ENCODE data around the gene EXOSC7.

The EXOSC7 gene

DNA sequence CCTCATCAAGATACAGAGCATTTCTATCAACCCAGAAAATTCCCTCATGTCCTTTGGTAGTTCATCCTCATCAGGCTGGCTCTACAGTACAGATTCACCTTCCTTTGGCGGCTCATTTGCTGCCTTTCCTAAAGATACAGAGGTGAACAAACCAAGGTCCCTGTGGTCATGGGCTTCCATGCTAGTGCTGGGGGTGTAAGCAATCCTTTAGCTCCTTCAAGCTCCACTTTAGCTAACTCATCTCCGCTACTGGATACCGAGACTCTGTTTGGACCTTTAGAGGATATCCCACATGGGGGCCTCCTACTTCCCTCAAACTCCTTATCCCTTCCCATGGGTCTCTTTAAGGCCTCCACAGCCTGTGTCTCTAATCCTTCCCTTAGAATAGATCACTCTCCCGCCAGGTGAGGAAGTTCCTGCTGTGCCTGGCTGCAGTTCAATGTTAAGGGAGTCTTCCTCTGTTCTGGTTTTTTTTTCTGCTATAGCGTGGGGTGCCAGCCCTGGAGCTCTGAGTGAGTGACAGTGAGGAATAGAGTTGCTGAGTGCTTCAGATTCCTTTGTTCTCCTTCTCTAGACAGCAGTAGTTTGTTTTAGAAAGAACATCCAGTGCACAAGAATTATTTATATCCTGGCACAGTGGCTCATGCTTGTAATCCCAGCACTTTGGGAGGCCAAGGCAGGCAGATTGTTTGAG, 80.7 kb downstream of the EXOSC7 start:
- DNase-seq: no peak

DNA sequence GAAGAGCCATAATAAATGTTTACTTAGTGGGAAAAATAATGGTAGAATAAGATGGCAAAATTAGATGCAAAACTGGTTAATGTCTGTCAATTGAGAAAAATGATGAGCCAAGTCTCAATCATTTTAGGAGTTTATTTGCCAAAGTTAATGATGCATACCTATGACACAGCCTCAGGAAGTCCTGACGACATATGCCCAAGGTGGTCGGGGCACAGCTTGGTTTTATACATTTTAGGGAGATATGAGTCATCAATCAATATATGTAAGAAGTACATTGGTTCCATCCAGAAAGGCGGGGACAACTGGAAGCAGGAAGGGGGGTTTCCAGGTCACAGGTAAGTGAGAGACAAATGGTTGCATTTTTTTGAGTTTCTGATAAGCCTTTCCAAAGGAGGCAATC, 81.5 kb downstream of the EXOSC7 start:
- DNase-seq: no peak

DNA sequence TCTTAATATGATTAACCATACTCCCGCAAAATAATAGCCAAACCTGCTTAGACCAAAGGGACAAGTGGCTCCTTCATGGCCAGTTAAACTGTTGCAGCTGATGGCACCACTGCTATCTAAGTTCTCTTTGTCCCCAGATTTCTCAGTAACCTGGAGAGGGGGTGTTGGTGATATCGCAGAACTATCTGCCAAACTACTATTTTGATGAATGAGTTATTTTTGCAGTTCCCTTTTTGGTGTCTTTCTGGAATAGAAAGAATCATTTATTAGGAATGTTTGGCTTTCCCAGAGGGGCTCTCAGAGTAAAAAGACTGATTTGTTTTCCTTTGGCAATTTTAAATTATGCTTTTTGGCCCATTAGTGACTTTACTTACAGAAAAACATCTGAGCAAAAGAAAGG, 83.1 kb downstream of the EXOSC7 start:
- DNase-seq: no peak

DNA sequence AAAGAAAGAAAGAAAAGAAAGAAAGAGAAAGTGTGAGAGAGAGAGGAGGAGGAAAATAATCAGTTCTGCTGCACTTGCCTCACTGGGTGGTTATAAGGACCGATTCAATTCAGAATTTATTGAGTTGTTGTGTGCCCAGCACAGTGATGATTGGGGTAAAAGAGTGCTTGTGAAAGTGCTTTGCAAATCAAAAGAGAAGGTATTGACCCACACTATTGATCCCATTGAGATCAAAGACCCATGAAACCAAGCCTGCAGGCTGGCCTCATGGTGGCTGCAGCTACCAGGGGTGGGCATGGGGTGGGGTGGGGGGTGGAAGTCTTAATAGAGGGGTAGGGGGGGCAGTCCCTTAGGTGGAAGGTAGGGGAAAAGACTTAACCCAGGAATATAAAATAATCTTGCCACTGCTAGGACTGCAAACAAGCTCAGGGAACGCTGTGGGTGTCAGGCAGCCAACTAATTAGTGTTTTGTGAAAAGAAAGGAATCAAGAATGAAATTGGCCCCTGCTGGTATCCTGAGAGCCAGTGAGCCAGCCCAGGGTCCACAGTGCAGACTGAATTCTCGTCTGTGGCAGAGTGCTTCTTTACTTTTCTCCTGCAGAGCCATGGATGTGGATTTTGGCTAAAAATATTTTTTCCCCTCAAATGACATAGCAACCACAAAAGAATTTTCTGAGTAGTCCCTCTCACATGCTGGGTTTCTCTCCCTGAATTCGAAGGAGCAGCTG, 84.3 kb downstream of the EXOSC7 start:
- DNase-seq: no peak

Measured in inflammatory macrophage treated with lipopolysaccharide for 1 hour (primary cell).